H1 (cell line): Measurements from ENCODE around the gene TNXB. TPM values are rescaled to one million over a fixed set of nuclear protein-coding genes. Genes with fewer than 3 reads are reported as not detected.

Experiments used
- CTCF ChIA-PET: fragments of 300-600 bp; sonication (Branson Sonifier 250); formaldehyde crosslinking; loops from one replicate; lab custom pipeline; 2021; ENCODE audit not compliant: partially characterized antibody; lab: Charles Lee
- POLR2A ChIA-PET: fragments of 300-600 bp; sonication (Branson Sonifier 250); formaldehyde crosslinking; loops from one replicate; lab custom pipeline; 2021; ENCODE audit warnings: inconsistent platforms; ENCODE audit not compliant: partially characterized antibody; lab: Charles Lee
- DNase-seq, 2 experiments: peaks; one replicate each; pipeline versions ENCODE4 v3.0.0 to v3.0.0-alpha.2; 2010 to 2022; ENCODE audit warnings: low spot score in 2 of 2, low read depth in 1 of 2, mixed read lengths in 1 of 2
- FAIRE-seq: peaks from 2 replicates; lab custom pipeline; 2011; peaks lifted over from hg19 to GRCh38; lab: Jason Lieb, UNC
- H2AFZ ChIP-seq: 2 replicates; pipeline ENCODE4 v1.8.1; 2012; ENCODE audit warnings: low read length, inconsistent platforms
- H2AK5ac ChIP-seq: 2 replicates; pipeline ENCODE4 v1.6.1; 2013; ENCODE audit warnings: low read depth, low read length
- H2BK120ac ChIP-seq: replicated peaks from 2 replicates; pipeline ENCODE3; 2013; ENCODE audit warnings: low read depth, low read length, inconsistent platforms
- H2BK12ac ChIP-seq: 2 replicates; pipeline ENCODE4 v1.6.1; 2013; ENCODE audit warnings: low read depth, low read length
- H2BK15ac ChIP-seq: 2 replicates; pipeline ENCODE4 v1.6.1; 2013; ENCODE audit warnings: low read length
- H2BK20ac ChIP-seq: 2 replicates; pipeline ENCODE4 v1.6.1; 2013; ENCODE audit warnings: low read length
- H2BK5ac ChIP-seq: 2 replicates; pipeline ENCODE4 v1.6.1; 2013; ENCODE audit warnings: low read depth, low read length
- H3K14ac ChIP-seq: 2 replicates; pipeline ENCODE4 v1.6.1; 2013; ENCODE audit warnings: inconsistent platforms; ENCODE audit not compliant: insufficient read length
- H3K18ac ChIP-seq: 2 replicates; pipeline ENCODE4 v1.6.1; 2013; ENCODE audit warnings: low read length; ENCODE audit errors: extremely low read depth
- H3K23ac ChIP-seq: 2 replicates; pipeline ENCODE4 v1.6.1; 2013; ENCODE audit warnings: inconsistent platforms; ENCODE audit not compliant: insufficient read length
- H3K23me2 ChIP-seq: 2 replicates; pipeline ENCODE4 v1.6.1; 2013; ENCODE audit warnings: low read depth, low read length
- H3K27ac ChIP-seq: 2 replicates; pipeline ENCODE4 v1.6.1; 2011; ENCODE audit warnings: low read depth, low read length, inconsistent platforms
- H3K27me3 ChIP-seq, 4 experiments: replicated peaks in 1 of 4; 1 replicate in 1 of 4; 2 replicates in 3 of 4; pipeline versions ENCODE4 v1.6.1 to v1.8.1; 2011 to 2013; ENCODE audit warnings: low read length in 3 of 4, mild to moderate bottlenecking in 3 of 4, inconsistent platforms in 2 of 4, mixed read lengths in 2 of 4, moderate library complexity in 1 of 4; ENCODE audit not compliant: control insufficient read depth in 3 of 4, insufficient read depth in 3 of 4; ENCODE audit errors: extremely low read depth in 1 of 4
- H3K36me3 ChIP-seq, 4 experiments: 2 replicates each; pipeline versions ENCODE4 v1.6.1 to v1.8.1; 2011 to 2013; ENCODE audit warnings: mild to moderate bottlenecking in 4 of 4, low read length in 3 of 4, moderate library complexity in 2 of 4, control low read depth in 1 of 4, inconsistent platforms in 1 of 4; ENCODE audit not compliant: insufficient read depth in 4 of 4, control insufficient read depth in 2 of 4
- H3K4ac ChIP-seq: replicated peaks from 2 replicates; pipeline ENCODE3; 2013; ENCODE audit warnings: low read length, low read depth, mixed read lengths, inconsistent platforms; ENCODE audit not compliant: insufficient read length
- H3K4me1 ChIP-seq, 4 experiments: replicated peaks in 1 of 4; 1 replicate in 1 of 4; 2 replicates in 3 of 4; pipeline versions ENCODE4 v1.6.1 to v1.8.1; 2011 to 2013; ENCODE audit warnings: low read length in 3 of 4, inconsistent platforms in 2 of 4, mixed read lengths in 1 of 4; ENCODE audit not compliant: insufficient read depth in 4 of 4, control insufficient read depth in 3 of 4
- H3K4me2 ChIP-seq, 2 experiments: 2 replicates each; pipeline versions ENCODE4 v1.6.1 to v1.8.1; 2011 to 2013; ENCODE audit warnings: low read depth in 2 of 2, low read length in 2 of 2, control low read depth in 1 of 2, inconsistent platforms in 1 of 2, mild to moderate bottlenecking in 1 of 2; ENCODE audit not compliant: insufficient read depth in 1 of 2
- H3K4me3 ChIP-seq, 4 experiments: fragments of 200-600, 300-600 bp in 1 of 4; sonication (generic), shearing (Covaris generic), sonication (Bioruptor Twin) in 1 of 4; 2 replicates each; pipeline versions ENCODE4 v1.5.1 to v1.8.1; 2011 to 2016; ENCODE audit warnings: low read length in 4 of 4, low read depth in 3 of 4, control low read depth in 2 of 4, inconsistent platforms in 2 of 4, mild to moderate bottlenecking in 2 of 4, mixed read lengths in 1 of 4, moderate library complexity in 1 of 4; ENCODE audit not compliant: insufficient read depth in 2 of 4; ENCODE audit errors: extremely low read depth in 1 of 4
- H3K56ac ChIP-seq: replicated peaks from 2 replicates; pipeline ENCODE3; 2013; ENCODE audit warnings: low read depth, mild to moderate bottlenecking, mixed read lengths, low read length, inconsistent platforms; ENCODE audit not compliant: insufficient read length
- H3K79me1 ChIP-seq: 2 replicates; pipeline ENCODE4 v1.6.1; 2013; ENCODE audit warnings: low read depth, low read length, control low read depth
- H3K79me2 ChIP-seq, 2 experiments: 2 replicates each; pipeline versions ENCODE4 v1.6.1 to v1.8.1; 2012 to 2013; ENCODE audit warnings: low read length in 2 of 2, mild to moderate bottlenecking in 2 of 2, inconsistent platforms in 1 of 2; ENCODE audit not compliant: insufficient read depth in 2 of 2, control insufficient read depth in 1 of 2
- H3K9ac ChIP-seq, 4 experiments: replicated peaks in 1 of 4; 1 replicate in 1 of 4; 2 replicates in 3 of 4; pipeline versions ENCODE4 v1.6.1 to v1.8.1; 2011 to 2013; ENCODE audit warnings: low read depth in 3 of 4, low read length in 3 of 4, control low read depth in 2 of 4, mild to moderate bottlenecking in 2 of 4, moderate library complexity in 2 of 4, inconsistent platforms in 1 of 4; ENCODE audit errors: extremely low read depth in 1 of 4
- H3K9me3 ChIP-seq, 2 experiments: 2 replicates each; pipeline versions ENCODE4 v1.6.1 to v1.8.1; 2012 to 2013; ENCODE audit warnings: mild to moderate bottlenecking in 2 of 2, moderate library complexity in 2 of 2, control low read depth in 1 of 2, inconsistent platforms in 1 of 2, low read depth in 1 of 2, low read length in 1 of 2, mixed read lengths in 1 of 2; ENCODE audit not compliant: insufficient read depth in 2 of 2
- H4K20me1 ChIP-seq, 2 experiments: replicated peaks in 1 of 2; 2 replicates each; pipeline versions ENCODE3 to v1.8.1; 2011 to 2013; ENCODE audit warnings: inconsistent platforms in 2 of 2, low read length in 2 of 2, mild to moderate bottlenecking in 1 of 2; ENCODE audit not compliant: insufficient read depth in 2 of 2, control insufficient read depth in 1 of 2
- H4K5ac ChIP-seq: 2 replicates; pipeline ENCODE4 v1.6.1; 2013; ENCODE audit warnings: low read length, low read depth, mixed read lengths, inconsistent platforms; ENCODE audit not compliant: insufficient read length
- H4K8ac ChIP-seq: 2 replicates; pipeline ENCODE4 v1.8.0; 2013; ENCODE audit warnings: mild to moderate bottlenecking, moderate library complexity, low read length, inconsistent platforms; ENCODE audit not compliant: insufficient read depth; ENCODE audit errors: extremely low read depth
- H4K91ac ChIP-seq: replicated peaks from 2 replicates; pipeline ENCODE3; 2013; ENCODE audit warnings: low read length, mixed read lengths, inconsistent platforms; ENCODE audit not compliant: insufficient read length
- BACH1 ChIP-seq: IDR thresholded peaks from 2 replicates; pipeline ENCODE4 v1.6.1; 2012; ENCODE audit warnings: low read length, improper control_type of control experiment
- BRCA1 ChIP-seq: IDR thresholded peaks from 2 replicates; pipeline ENCODE4 v1.6.1; 2012; ENCODE audit warnings: low read depth, low read length, improper control_type of control experiment
- EGR1 ChIP-seq: IDR thresholded peaks from 2 replicates; pipeline ENCODE4 v1.6.1; 2011; ENCODE audit warnings: low read depth, low read length, borderline replicate concordance
- HDAC6 ChIP-seq: IDR thresholded peaks from one replicate; pipeline ENCODE4 v1.7.1; 2012; ENCODE audit warnings: low read depth, mild to moderate bottlenecking, inconsistent platforms, low read length, moderate library complexity
- JUN ChIP-seq: IDR thresholded peaks from 2 replicates; pipeline ENCODE4 v1.6.1; 2011; ENCODE audit warnings: low read depth, mild to moderate bottlenecking, improper control_type of control experiment, low read length
- KDM4A ChIP-seq: IDR thresholded peaks from one replicate; pipeline ENCODE4 v1.7.1; 2012; ENCODE audit warnings: low read depth, mild to moderate bottlenecking, moderate library complexity, low read length, inconsistent platforms; ENCODE audit not compliant: severe bottlenecking
- NRF1 ChIP-seq: IDR thresholded peaks from 2 replicates; pipeline ENCODE4 v1.6.1; 2011; ENCODE audit warnings: mild to moderate bottlenecking, low read depth, low read length, improper control_type of control experiment
- PHF8 ChIP-seq: fragments of 200-600 bp; sonication (generic); conservative IDR thresholded peaks from 2 replicates; pipeline ENCODE4 v1.7.1; 2012; ENCODE audit warnings: low read depth, mild to moderate bottlenecking, inconsistent platforms, low read length, moderate library complexity
- POLR2A ChIP-seq, 2 experiments: IDR thresholded peaks; 1 replicate in 1 of 2; 2 replicates in 1 of 2; pipeline ENCODE4 v1.6.1; 2011; ENCODE audit warnings: low read depth in 2 of 2, low read length in 2 of 2, mild to moderate bottlenecking in 2 of 2; ENCODE audit errors: control extremely low read depth in 1 of 2
- RAD21 ChIP-seq, 2 experiments: IDR thresholded peaks in 1 of 2; conservative IDR thresholded peaks in 1 of 2; 2 replicates each; pipeline ENCODE4 v1.6.1; 2011; ENCODE audit warnings: low read depth in 2 of 2, low read length in 2 of 2, improper control_type of control experiment in 1 of 2, inconsistent platforms in 1 of 2, mild to moderate bottlenecking in 1 of 2, moderate library complexity in 1 of 2
- RFX5 ChIP-seq: IDR thresholded peaks from 2 replicates; pipeline ENCODE4 v1.6.1; 2011; ENCODE audit warnings: low read depth, low read length, improper control_type of control experiment, borderline replicate concordance
- TAF1 ChIP-seq: IDR thresholded peaks from 2 replicates; pipeline ENCODE4 v1.6.1; 2011; ENCODE audit warnings: mild to moderate bottlenecking, low read depth, low read length
- TAF7 ChIP-seq: optimal IDR thresholded peaks from 2 replicates; pipeline ENCODE3; 2011; ENCODE audit warnings: low read depth, mild to moderate bottlenecking, inconsistent platforms, low read length, moderate library complexity, borderline replicate concordance
- TEAD4 ChIP-seq: IDR thresholded peaks from 2 replicates; pipeline ENCODE4 v1.6.1; 2012; ENCODE audit warnings: low read depth, low read length, inconsistent platforms, mixed read lengths
- YY1 ChIP-seq: IDR thresholded peaks from 2 replicates; pipeline ENCODE4 v1.6.1; 2011; ENCODE audit warnings: low read depth, mild to moderate bottlenecking, low read length
- WGBS, 2 experiments: shearing (Covaris generic) in 1 of 2; methylation state at CpG; one replicate each; pipeline versions ENCODE4 v1.1.6 to v1.1.7; 2013 to 2015; ENCODE audit warnings: low lambda C conversion rate in 2 of 2, mixed read lengths in 2 of 2, inconsistent platforms in 1 of 2, low coverage in 1 of 2, missing lambda C conversion rate in 1 of 2; ENCODE audit not compliant: insufficient replicate concordance in 2 of 2, insufficient coverage in 1 of 2, insufficient read length in 1 of 2; ENCODE audit errors: extremely low coverage in 1 of 2, missing lambda C conversion rate in 1 of 2; 5-methylcytosine and 5-hydroxymethylcytosine counted together
- polyA plus RNA-seq, 7 experiments: library from polyadenylated mRNA; depleted of rRNA in 3 of 7; stranded (reverse) in 5 of 7; unstranded in 2 of 7; fragments of >200 nt in 5 of 7; fragments of 200-250 nt in 2 of 7; gene quantifications; 1 replicate in 5 of 7; 2 replicates in 1 of 7; 4 replicates in 1 of 7; pipeline versions ENCODE4 v1.2.1 to v1.2.3, GENCODE V29; 2011 to 2013; ENCODE audit warnings: missing spikeins in 2 of 7, mixed read lengths in 2 of 7
- total RNA-seq: library from RNA; stranded (reverse); fragmentation: NEBNext Ultra II Directional; extraction: Animal tissue kit (Norgen Biotek cat#: 25700); gene quantifications from 2 replicates; pipeline ENCODE4 v1.2.1, GENCODE V29; 2021

The TNXB gene
- total and polyA plus RNA-seq, 2 of the 8 experiments (the other 6 are each of a cell fraction or from before 2014, with no cell fraction given) = 3.1 to 4.8 TPM

DNA sequence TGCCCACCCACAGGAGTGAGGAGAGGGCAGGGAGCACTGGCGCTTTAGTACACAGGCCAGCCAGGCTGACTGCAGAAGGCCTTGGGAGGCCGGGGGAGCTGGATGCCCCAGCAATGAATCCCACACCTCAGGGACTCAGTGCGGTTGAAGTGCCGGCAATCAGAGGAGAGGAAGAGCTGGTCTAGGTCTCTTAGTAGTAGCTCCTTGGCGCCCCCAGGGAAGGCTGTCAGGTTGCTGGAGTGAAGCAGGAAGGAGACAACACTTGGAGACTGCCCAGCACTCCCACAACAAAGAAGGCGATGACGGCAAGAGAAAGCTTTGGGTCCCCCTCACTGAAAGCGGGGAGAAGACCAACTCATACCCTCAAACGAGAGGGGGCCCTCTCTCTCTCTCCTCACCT lies 8.3 kb upstream of the TNXB start:
- peaks cover 5 to 7% of the 10 kb centered on the region in 2 experiments for H4K20me1 ChIP-seq
- FAIRE-seq = no peak
- no peak overlapping the region for H2BK12ac ChIP-seq
- no peak overlapping the region for H3K56ac ChIP-seq
- H3K79me2 ChIP-seq = no peaks in the 10 kb centered on the region
- no peak overlapping the region for H4K91ac ChIP-seq
- H3K23me2 ChIP-seq = no peaks in the 10 kb centered on the region
- no peak for DNase-seq
- no peak overlapping the region for H3K18ac ChIP-seq
- H3K36me3 ChIP-seq = peaks cover 9 to 30% (median 16%) of the 10 kb centered on the region in 4 experiments; a peak in 6 of 8 replicates
- no peak overlapping the region for H3K27ac ChIP-seq
- H3K27me3 ChIP-seq = no peaks in the 10 kb centered on the region
- no peak overlapping the region for H2BK5ac ChIP-seq
- WGBS, 2 experiments = 78% methylated on average over 8 of the region's 9 CpGs; no CpG with 5 or more reads in 1 of the 2 experiments
- H2BK15ac ChIP-seq = no peak overlapping the region
- H3K4me3 ChIP-seq = no peak overlapping the region
- POLR2A ChIA-PET = interaction anchor here (1.1 to 3.0 kb wide), 10 partner anchors 9 to 78 kb away, joined by 3 to 21 read pairs (median 7); partner anchors contain the start of genes AGPAT1, ATF6B, FKBPL and GPSM3
- H3K23ac ChIP-seq = no peak overlapping the region
- no peak overlapping the region for H3K14ac ChIP-seq
- no peak overlapping the region for H2BK120ac ChIP-seq
- H4K5ac ChIP-seq = no peak overlapping the region
- CTCF ChIA-PET = interaction anchor here (0.6 to 6.1 kb wide), 30 partner anchors 9 to 466 kb away, joined by 3 to 76 read pairs (median 8); partner anchors contain the start of genes ATF6B, EGFL8, FKBPL and PBX2
- H2AK5ac ChIP-seq = no peak overlapping the region
- H3K4me2 ChIP-seq = no peak overlapping the region
- H3K4me1 ChIP-seq = peaks cover 0 to 5% (median under 1%) of the 10 kb centered on the region in 4 experiments; a peak in 3 of 7 replicates
- no peak overlapping the region for H3K4ac ChIP-seq
- no peak overlapping the region for H2BK20ac ChIP-seq
- H4K8ac ChIP-seq = no peak overlapping the region
- no peak overlapping the region for H3K9ac ChIP-seq
- H3K9me3 ChIP-seq = no peaks in the 10 kb centered on the region
- H2AFZ ChIP-seq = no peak overlapping the region
- no peaks in the 10 kb centered on the region for H3K79me1 ChIP-seq
- TF ChIP-seq TAF7 = no peak
- no peak for TF ChIP-seq KDM4A
- no peak for TF ChIP-seq RFX5
- no peak for TF ChIP-seq RAD21 (IDR thresholded peaks at IDR 0.05 in 1 of 2, conservative IDR thresholded peaks at IDR 0.05 in 1 of 2; ENCODE audit: low read depth in 2 of 2, low read length in 2 of 2)
- TF ChIP-seq BRCA1 = no peak
- TF ChIP-seq TEAD4 = no peak
- TF ChIP-seq HDAC6 = no peak
- no peak for TF ChIP-seq JUN
- no peak for TF ChIP-seq BACH1
- TF ChIP-seq TAF1 = no peak
- TF ChIP-seq NRF1 = no peak
- no peak for TF ChIP-seq PHF8
- TF ChIP-seq POLR2A (IDR thresholded peaks at IDR 0.05; ENCODE audit: control extremely low read depth in 1 of 2, low read depth in 2 of 2, low read length in 2 of 2) = no peak
- TF ChIP-seq YY1 = no peak
- TF ChIP-seq EGR1 = no peak
